IMR-90 (cell line): ENCODE measurements around the gene TANC2.

Source experiments
- CHD1 ChIP-seq: IDR thresholded peaks from 2 replicates; pipeline ENCODE4 v1.6.1; 2012; ENCODE audit warnings: low read depth, low read length, improper control_type of control experiment
- MAFK ChIP-seq: IDR thresholded peaks from 2 replicates; pipeline ENCODE4 v1.6.1; 2012; ENCODE audit warnings: low read depth, low read length, improper control_type of control experiment
- POLR2A ChIP-seq: IDR thresholded peaks from 2 replicates; pipeline ENCODE4 v1.6.1; 2012; ENCODE audit warnings: mild to moderate bottlenecking, low read depth, low read length
- TF ChIP-seq, protein P1 (sequence below): conservative IDR thresholded peaks from 2 replicates; pipeline ENCODE4 v1.5.1; 2012; ENCODE audit warnings: mild to moderate bottlenecking, low read depth, low read length, improper control_type of control experiment
- TF ChIP-seq, protein P2 (sequence below): fragments of 150-350 bp; IDR thresholded peaks from 2 replicates; pipeline ENCODE4 v1.6.1; 2016; ENCODE audit warnings: low read depth, mild to moderate bottlenecking, low read length, moderate library complexity, borderline replicate concordance

DNA sequence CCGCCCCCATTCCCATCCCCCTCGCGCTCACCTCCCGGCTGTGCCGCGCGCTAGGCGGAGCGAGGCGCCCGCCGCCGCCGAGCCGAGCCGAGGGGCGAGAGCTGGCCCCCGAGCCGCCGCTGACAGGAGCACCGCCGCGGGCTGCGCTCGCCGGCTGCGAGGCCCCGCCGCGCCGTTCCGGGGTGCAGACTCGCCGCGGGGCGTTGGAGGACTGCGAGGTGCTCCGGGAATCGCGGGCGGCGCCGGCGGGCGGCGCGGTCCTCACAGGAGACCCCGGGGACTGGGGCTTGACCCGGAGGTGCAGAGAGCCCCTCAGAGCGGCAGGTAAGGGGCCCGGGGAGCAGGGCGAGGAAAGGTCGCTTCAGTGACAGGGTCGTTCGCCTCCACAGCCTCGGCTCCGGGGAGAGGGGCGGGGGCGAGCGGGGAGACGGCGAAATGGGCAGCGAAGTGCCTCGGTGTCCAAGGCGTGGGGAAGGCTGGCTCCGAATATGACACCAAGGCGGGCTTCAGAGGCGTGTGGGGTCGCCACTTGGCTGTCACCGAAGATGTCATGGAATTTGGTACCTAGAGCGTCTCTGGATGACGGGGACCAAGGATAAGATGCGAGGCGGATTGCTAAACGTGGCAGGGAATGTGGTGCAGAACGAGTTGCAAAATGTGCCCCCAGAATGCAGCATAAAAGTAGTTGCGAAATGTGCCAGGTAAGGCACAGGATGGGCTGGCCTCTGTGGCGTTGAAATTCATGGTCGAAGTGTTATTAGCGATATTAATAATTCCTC is 580 bp downstream of the TANC2 start:
- TF ChIP-seq, protein P1, sequence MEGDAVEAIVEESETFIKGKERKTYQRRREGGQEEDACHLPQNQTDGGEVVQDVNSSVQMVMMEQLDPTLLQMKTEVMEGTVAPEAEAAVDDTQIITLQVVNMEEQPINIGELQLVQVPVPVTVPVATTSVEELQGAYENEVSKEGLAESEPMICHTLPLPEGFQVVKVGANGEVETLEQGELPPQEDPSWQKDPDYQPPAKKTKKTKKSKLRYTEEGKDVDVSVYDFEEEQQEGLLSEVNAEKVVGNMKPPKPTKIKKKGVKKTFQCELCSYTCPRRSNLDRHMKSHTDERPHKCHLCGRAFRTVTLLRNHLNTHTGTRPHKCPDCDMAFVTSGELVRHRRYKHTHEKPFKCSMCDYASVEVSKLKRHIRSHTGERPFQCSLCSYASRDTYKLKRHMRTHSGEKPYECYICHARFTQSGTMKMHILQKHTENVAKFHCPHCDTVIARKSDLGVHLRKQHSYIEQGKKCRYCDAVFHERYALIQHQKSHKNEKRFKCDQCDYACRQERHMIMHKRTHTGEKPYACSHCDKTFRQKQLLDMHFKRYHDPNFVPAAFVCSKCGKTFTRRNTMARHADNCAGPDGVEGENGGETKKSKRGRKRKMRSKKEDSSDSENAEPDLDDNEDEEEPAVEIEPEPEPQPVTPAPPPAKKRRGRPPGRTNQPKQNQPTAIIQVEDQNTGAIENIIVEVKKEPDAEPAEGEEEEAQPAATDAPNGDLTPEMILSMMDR, result no peak
- TF ChIP-seq, protein P2, sequence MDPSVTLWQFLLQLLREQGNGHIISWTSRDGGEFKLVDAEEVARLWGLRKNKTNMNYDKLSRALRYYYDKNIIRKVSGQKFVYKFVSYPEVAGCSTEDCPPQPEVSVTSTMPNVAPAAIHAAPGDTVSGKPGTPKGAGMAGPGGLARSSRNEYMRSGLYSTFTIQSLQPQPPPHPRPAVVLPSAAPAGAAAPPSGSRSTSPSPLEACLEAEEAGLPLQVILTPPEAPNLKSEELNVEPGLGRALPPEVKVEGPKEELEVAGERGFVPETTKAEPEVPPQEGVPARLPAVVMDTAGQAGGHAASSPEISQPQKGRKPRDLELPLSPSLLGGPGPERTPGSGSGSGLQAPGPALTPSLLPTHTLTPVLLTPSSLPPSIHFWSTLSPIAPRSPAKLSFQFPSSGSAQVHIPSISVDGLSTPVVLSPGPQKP, result no peak
- TF ChIP-seq POLR2A (no peak), MAFK (no peak), CHD1 (no peak)
